CD4-positive, alpha-beta T cell treated with Interleukin-15 for 4 hours (primary cell): Measurements from ENCODE around the gene SFXN1.

Experiments
- DNase-seq: peaks from one replicate; pipeline ENCODE4 v3.0.0-alpha.2; 2020; ENCODE audit warnings: low spot score

The SFXN1 gene

GRCh38 chr5:175575301-175575700, 96.9 kb downstream of the SFXN1 start:
- DNase-seq = no peak

DNA sequence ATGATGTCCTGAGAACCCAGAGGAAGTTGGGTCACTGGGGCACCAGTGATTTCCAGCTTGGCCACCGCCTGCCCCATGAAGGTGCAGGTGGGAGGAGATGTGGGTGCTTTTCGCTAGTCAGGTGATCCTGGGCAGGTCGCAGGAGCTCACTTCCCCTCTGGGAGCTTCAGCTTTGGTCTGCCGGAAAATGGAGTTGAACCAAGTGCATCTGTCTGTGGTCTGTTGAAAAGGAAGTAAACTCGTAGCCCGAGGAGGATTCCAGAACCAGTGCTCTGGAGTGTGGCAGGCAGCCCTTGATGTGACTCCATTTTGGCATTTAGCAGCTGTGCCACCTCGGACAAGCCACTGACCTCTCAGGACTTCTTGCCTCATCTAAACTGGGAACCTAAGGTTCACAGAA, 97.7 kb downstream of the SFXN1 start:
- DNase-seq = no peak

DNA sequence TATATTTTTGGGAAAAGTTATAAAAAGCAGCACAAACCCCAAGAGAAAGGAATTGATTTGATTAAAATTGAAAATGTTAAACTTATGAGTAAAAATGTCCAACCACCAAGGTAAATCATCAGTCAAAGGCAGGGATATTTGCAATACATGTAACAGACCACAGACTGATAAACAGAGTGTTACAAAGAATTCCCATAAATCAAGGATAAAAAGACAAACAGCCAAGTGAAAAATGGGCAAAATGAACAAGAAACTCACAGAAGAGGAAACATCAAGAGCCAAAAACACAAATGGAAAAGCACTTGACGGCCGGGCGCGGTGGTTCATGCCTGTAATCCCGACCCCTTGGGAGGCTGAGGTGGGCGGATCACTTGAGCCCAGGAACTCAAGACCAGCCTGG, 98.2 kb downstream of the SFXN1 start:
- no peak for DNase-seq
